Endodermal cell (in vitro differentiated cells): ENCODE measurements around the gene PSG5. TPM values are rescaled to one million over a fixed set of nuclear protein-coding genes. Genes with fewer than 3 reads are reported as not detected.
"Not testable (repeated sequence)": the region's sequence is repeated elsewhere in the genome, so short reads cannot be mapped to it uniquely, and the experiment has no call there.

Experiments used
- DNase-seq: peaks from one replicate; pipeline ENCODE4 v3.0.0-alpha.2; 2017
- H3K27ac ChIP-seq: 2 replicates; pipeline ENCODE4 v1.5.1; 2013; ENCODE audit warnings: mild to moderate bottlenecking, low read depth, low read length, moderate library complexity
- H3K27me3 ChIP-seq: 2 replicates; pipeline ENCODE4 v1.6.1; 2013; ENCODE audit warnings: mild to moderate bottlenecking, low read length, moderate library complexity; ENCODE audit not compliant: insufficient read depth, control insufficient read depth, poor library complexity, severe bottlenecking
- H3K36me3 ChIP-seq: 2 replicates; pipeline ENCODE4 v1.7.0; 2013; ENCODE audit warnings: mild to moderate bottlenecking, low read length, moderate library complexity; ENCODE audit not compliant: control insufficient read depth, insufficient read depth
- H3K4me1 ChIP-seq: one replicate; pipeline ENCODE4 v1.7.0; 2013; ENCODE audit warnings: low read length; ENCODE audit not compliant: control insufficient read depth, insufficient read depth
- H3K4me3 ChIP-seq: 2 replicates; pipeline ENCODE4 v1.5.1; 2013; ENCODE audit warnings: mild to moderate bottlenecking, low read length, moderate library complexity
- H3K9ac ChIP-seq: 2 replicates; pipeline ENCODE4 v1.6.1; 2013; ENCODE audit warnings: mild to moderate bottlenecking, low read length, moderate library complexity; ENCODE audit not compliant: poor library complexity, severe bottlenecking; ENCODE audit errors: extremely low read depth
- H3K9me3 ChIP-seq: 2 replicates; pipeline ENCODE4 v1.6.1; 2013; ENCODE audit warnings: mild to moderate bottlenecking, low read length, moderate library complexity; ENCODE audit not compliant: control insufficient read depth
- H3K27ac Mint-ChIP-seq: 2 replicates; pipeline ENCODE4 v1.8.0; 2020; ENCODE audit warnings: mixed read lengths
- H3K27me3 Mint-ChIP-seq: 2 replicates; pipeline ENCODE4 v1.8.0; 2021; ENCODE audit warnings: mild to moderate bottlenecking, mixed read lengths; ENCODE audit not compliant: insufficient read depth
- H3K36me3 Mint-ChIP-seq: 2 replicates; pipeline ENCODE4 v1.8.0; 2020; ENCODE audit warnings: low read depth, mixed read lengths
- H3K4me1 Mint-ChIP-seq: 2 replicates; pipeline ENCODE4 v1.8.0; 2020; ENCODE audit warnings: mixed read lengths
- H3K4me3 Mint-ChIP-seq: 2 replicates; pipeline ENCODE4 v1.8.0; 2020; ENCODE audit warnings: mild to moderate bottlenecking, moderate library complexity, mixed read lengths
- H3K9me3 Mint-ChIP-seq: 2 replicates; pipeline ENCODE4 v1.8.0; 2020; ENCODE audit warnings: mild to moderate bottlenecking, mixed read lengths
- CTCF ChIP-seq: fragments of 200-600 bp; sonication (generic); conservative IDR thresholded peaks from 2 replicates; pipeline ENCODE4 v1.5.0; 2021; ENCODE audit warnings: antibody characterized with exemption, mild to moderate bottlenecking
- WGBS, 2 experiments: methylation state at CpG; one replicate each; pipeline versions ENCODE4 v1.1.5 to v1.1.7; 2013; ENCODE audit warnings: missing lambda C conversion rate in 2 of 2, mixed read lengths in 1 of 2; ENCODE audit not compliant: insufficient coverage in 1 of 2, insufficient read length in 1 of 2; 5-methylcytosine and 5-hydroxymethylcytosine counted together
- total RNA-seq, 2 donors: library from RNA; stranded (reverse); fragmentation: NEBNext Ultra II Directional in 1 of 2; extraction: Animal tissue kit (Norgen Biotek cat#: 25700) in 1 of 2; gene quantifications; 2 replicates in 1 of 2; 3 replicates in 1 of 2; pipeline ENCODE4 v1.2.1, GENCODE V29; 2021

The PSG5 gene
- total RNA-seq, 2 donors from 2014 or later: not detected

DNA sequence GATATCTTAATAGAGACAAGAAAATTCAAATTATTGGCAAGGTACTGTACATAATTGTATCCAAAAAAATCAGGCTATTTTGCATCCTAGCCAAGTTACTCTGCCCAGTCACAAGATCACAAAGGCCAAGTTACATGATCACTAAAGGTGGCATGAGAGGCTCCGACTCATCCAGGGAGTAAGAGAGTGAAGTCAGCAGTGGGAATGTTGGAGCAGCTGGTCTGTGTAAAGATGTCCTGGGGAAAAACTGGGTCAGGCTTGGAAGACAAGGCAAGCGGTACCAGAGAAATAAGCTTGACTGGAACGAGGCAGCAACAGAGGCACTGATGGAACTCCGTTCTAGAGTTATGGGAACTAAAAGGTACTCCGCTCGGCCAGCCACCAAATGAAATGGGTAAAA lies 53.6 kb downstream of the PSG5 start:
- H3K4me1 Mint-ChIP-seq: no peaks in the 10 kb centered on the region
- H3K27me3 ChIP-seq: no peaks in the 10 kb centered on the region
- 75 to 77% methylated on average over 5 of the region's 6 CpGs for WGBS, 2 experiments

DNA sequence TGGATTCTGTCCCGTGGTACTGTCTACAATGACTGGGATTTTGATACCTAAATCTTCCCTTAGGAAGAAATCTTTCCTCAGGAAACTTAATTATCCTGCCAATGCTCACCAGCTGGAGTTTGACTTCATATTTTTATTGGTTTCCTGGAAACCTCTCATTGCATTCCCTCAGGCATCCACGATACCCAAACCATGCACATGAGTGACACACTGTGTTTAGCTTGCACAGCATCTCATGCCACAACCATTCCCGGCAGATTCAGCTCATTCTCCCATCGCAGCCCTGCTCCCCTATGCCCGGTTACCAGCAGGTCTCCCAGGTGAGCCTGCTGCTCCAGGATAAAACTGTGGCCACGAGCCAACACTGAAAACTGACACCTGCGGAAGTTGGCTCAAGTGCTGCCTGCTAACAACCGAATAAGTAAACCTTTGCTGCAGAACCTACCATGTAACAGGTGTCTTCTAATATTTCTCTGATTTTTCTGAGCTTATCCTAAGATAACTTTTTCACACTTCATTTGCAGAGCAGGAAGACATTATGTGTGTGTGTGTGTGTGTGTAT lies 55.0 kb downstream of the PSG5 start:
- 80 to 86% methylated on average over 6 to 8 of the region's 8 CpGs for WGBS, 2 experiments
- H3K27ac Mint-ChIP-seq, H3K27me3 Mint-ChIP-seq, DNase-seq, H3K4me3 Mint-ChIP-seq, H3K9me3 ChIP-seq, H3K36me3 ChIP-seq, H3K4me1 ChIP-seq, H3K4me1 Mint-ChIP-seq, H3K36me3 Mint-ChIP-seq, H3K27me3 ChIP-seq, H3K4me3 ChIP-seq, H3K27ac ChIP-seq, H3K9ac ChIP-seq: not testable (repeated sequence)
- H3K9me3 Mint-ChIP-seq: peaks cover 90% of the 10 kb centered on the region

More for the DNA sequence above, 53.6 kb downstream of the PSG5 start:
- Histone ChIP-seq H3K9me3 (no peaks in the 10 kb centered on the region), H3K27ac (no peak overlapping the region), H3K9ac (no peak overlapping the region), H3K4me1 (no peaks in the 10 kb centered on the region), H3K36me3 (no peaks in the 10 kb centered on the region), H3K4me3 (no peak overlapping the region)
- no peak for TF ChIP-seq CTCF
- Mint-ChIP-seq H3K36me3 (no peaks in the 10 kb centered on the region), H3K27me3 (no peaks in the 10 kb centered on the region), H3K27ac (no peak overlapping the region), H3K4me3 (no peak overlapping the region), H3K9me3 (peaks cover 90% of the 10 kb centered on the region)
- no peak for DNase-seq

DNA sequence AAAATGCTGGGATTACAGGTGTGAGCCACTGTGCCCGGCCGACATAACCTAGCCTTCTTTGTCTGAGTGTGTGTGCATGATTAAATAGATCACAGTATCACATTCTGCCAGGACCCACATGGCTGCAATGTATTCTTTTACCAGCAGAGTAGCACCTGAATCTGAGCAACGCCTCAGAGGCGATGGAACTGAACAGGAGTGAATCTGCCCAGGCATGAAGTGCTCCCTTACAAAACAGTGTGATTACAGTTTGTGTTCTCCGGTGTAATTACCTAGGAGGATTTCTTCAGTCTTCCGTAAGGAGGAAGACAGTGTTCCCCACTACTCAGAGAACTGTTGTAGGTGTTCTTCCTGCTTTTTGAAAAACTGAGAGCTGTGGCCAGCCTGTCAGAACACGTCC lies 57.1 kb downstream of the PSG5 start:
- H3K36me3 Mint-ChIP-seq, H3K9ac ChIP-seq, H3K4me1 Mint-ChIP-seq, H3K27me3 ChIP-seq, H3K27me3 Mint-ChIP-seq, H3K27ac Mint-ChIP-seq, H3K9me3 ChIP-seq, H3K36me3 ChIP-seq, H3K4me3 ChIP-seq, DNase-seq, H3K4me1 ChIP-seq, H3K4me3 Mint-ChIP-seq, H3K27ac ChIP-seq: not testable (repeated sequence)
- peaks cover 89% of the 10 kb centered on the region for H3K9me3 Mint-ChIP-seq
- 82 to 85% methylated on average over 4 to 7 of the region's 7 CpGs for WGBS, 2 experiments

DNA sequence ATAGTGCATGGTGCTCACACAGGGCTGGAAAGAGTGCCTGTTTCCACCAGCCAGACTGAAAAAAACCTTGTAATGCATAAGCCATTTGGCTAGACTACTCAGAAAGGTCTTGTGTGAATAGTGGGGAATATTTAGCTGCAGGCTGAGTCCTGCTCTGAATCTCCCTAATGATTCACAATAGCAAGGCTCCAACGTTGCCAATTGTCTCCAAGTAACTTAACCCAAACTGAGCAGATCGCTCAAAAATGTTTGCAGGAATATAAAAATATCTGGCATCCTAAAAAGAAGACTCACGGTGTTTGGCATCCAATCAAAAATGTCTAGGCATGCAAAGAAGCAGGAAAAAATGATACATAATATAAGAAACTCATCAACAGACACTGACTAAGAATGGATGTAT lies 59.0 kb downstream of the PSG5 start:
- WGBS, 2 experiments: 40 to 73% methylated on average over 1 to 3 of the region's 3 CpGs

More for the DNA sequence above, 59.0 kb downstream of the PSG5 start:
- peaks cover 87% of the 10 kb centered on the region for H3K9me3 Mint-ChIP-seq
- not testable (repeated sequence) for H3K27ac ChIP-seq, H3K9ac ChIP-seq, H3K36me3 Mint-ChIP-seq, H3K4me3 Mint-ChIP-seq, H3K9me3 ChIP-seq, H3K4me1 Mint-ChIP-seq, H3K4me1 ChIP-seq, DNase-seq, H3K27me3 Mint-ChIP-seq, H3K27me3 ChIP-seq, H3K4me3 ChIP-seq, H3K27ac Mint-ChIP-seq, H3K36me3 ChIP-seq
